CD8-positive, alpha-beta memory T cell (primary cell): ENCODE measurements around the gene FMN1. TPM values are rescaled to one million over a fixed set of nuclear protein-coding genes. Genes with fewer than 3 reads are reported as not detected.

Source experiments
- CTCF ChIA-PET: fragments of 350-600 bp; sonication (Branson Sonifier 250); formaldehyde crosslinking; loops from one replicate; lab custom pipeline; 2021; ENCODE audit warnings: antibody characterized with exemption; lab: Charles Lee
- POLR2A ChIA-PET: fragments of 350-600 bp; sonication (Branson Sonifier 250); formaldehyde crosslinking; loops from one replicate; lab custom pipeline; 2021; ENCODE audit warnings: antibody characterized with exemption; lab: Charles Lee
- DNase-seq, 5 donors: peaks; one replicate each; pipeline versions ENCODE4 v3.0.0 to v3.0.0-alpha.2; 2020 to 2022; ENCODE audit warnings: mixed read lengths in 1 of 5
- H3K27ac ChIP-seq: one replicate; pipeline ENCODE4 v1.7.0; 2013; ENCODE audit warnings: low read depth, mild to moderate bottlenecking, low read length, moderate library complexity
- H3K27me3 ChIP-seq: 2 replicates; pipeline ENCODE4 v1.7.0; 2013; ENCODE audit warnings: low read length, mild to moderate bottlenecking; ENCODE audit not compliant: insufficient read depth, poor library complexity, severe bottlenecking
- H3K36me3 ChIP-seq: 2 replicates; pipeline ENCODE4 v1.7.0; 2013; ENCODE audit warnings: mild to moderate bottlenecking, low read length, moderate library complexity; ENCODE audit not compliant: insufficient read depth
- H3K4me1 ChIP-seq: 2 replicates; pipeline ENCODE4 v1.7.0; 2013; ENCODE audit warnings: mild to moderate bottlenecking, low read length, moderate library complexity; ENCODE audit not compliant: insufficient read depth
- H3K4me3 ChIP-seq: 2 replicates; pipeline ENCODE4 v1.7.0; 2013; ENCODE audit warnings: mild to moderate bottlenecking, low read length
- H3K9me3 ChIP-seq: 2 replicates; pipeline ENCODE4 v1.7.0; 2013; ENCODE audit warnings: mild to moderate bottlenecking, low read length
- H3K27ac Mint-ChIP-seq, 8 donors: one replicate each; pipeline ENCODE4 v1.8.0; 2020 to 2021; ENCODE audit warnings: mixed read lengths in 8 of 8, mild to moderate bottlenecking in 6 of 8, inconsistent platforms in 3 of 8, moderate library complexity in 3 of 8
- H3K27me3 Mint-ChIP-seq, 2 donors: one replicate each; pipeline ENCODE4 v1.8.0; 2020 to 2021; ENCODE audit warnings: mixed read lengths in 2 of 2, mild to moderate bottlenecking in 1 of 2, moderate library complexity in 1 of 2
- H3K36me3 Mint-ChIP-seq, 3 donors: one replicate each; pipeline ENCODE4 v1.8.0; 2020 to 2021; ENCODE audit warnings: mixed read lengths in 3 of 3, inconsistent platforms in 1 of 3, mild to moderate bottlenecking in 1 of 3
- H3K4me1 Mint-ChIP-seq, 3 donors: one replicate each; pipeline ENCODE4 v1.8.0; 2020 to 2021; ENCODE audit warnings: mixed read lengths in 3 of 3, inconsistent platforms in 1 of 3, mild to moderate bottlenecking in 1 of 3
- H3K4me3 Mint-ChIP-seq, 7 donors: one replicate each; pipeline ENCODE4 v1.8.0; 2020 to 2021; ENCODE audit warnings: mixed read lengths in 7 of 7, mild to moderate bottlenecking in 6 of 7, moderate library complexity in 4 of 7, inconsistent platforms in 2 of 7
- H3K9me3 Mint-ChIP-seq, 5 donors: one replicate each; pipeline ENCODE4 v1.8.0; 2020 to 2022; ENCODE audit warnings: mixed read lengths in 5 of 5, mild to moderate bottlenecking in 3 of 5, moderate library complexity in 2 of 5, inconsistent platforms in 1 of 5
- polyA plus RNA-seq: library from polyadenylated mRNA; unstranded; fragments of 300-500 nt; fragmentation: Illumina TruSeq; gene quantifications from one replicate; pipeline ENCODE4 v1.2.3, GENCODE V29; 2021
- total RNA-seq, 2 experiments: library from RNA; stranded (reverse); gene quantifications; one replicate each; pipeline ENCODE4 v1.2.3, GENCODE V29; 2021

The FMN1 gene
- total and polyA plus RNA-seq, 3 experiments from 2014 or later, result 0.09 to 0.24 (median 0.11) TPM

DNA sequence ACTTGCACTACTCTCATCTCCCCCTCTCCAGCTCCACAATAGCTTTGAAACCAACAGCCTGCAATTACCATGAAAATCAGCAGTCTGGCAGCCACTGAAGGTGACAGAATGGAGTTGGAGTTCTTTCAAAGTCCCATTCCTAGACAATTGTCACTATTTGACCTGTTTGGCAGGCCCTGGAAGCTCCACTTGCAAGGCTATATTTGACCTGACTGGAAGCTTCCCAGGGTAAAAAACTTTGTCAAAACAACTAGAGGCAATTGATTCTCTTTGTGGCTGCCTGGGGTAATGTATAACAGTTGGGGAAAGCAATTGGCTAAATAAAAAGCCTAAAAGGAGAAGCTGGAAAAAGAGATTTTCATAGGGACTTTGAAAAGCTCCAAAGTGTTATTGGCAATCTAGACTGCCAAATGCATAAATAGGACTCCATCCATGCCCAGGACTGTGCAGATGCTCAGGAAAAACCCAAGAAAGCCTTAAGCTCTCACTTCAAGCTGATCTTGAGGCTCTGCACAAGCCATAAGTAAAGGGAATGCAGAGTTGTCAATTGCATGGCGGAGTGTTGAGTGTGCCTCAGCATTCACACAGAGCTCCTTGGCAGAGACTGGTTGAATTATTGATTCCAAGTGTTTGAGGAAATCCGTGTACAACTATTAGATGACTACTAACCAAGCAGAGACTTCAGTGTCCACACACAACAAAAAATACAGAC is 458.4 kb downstream of the FMN1 start:
- Mint-ChIP-seq H3K4me3 (no peak overlapping the region), H3K9me3 (peaks cover 0 to 17% (median 2%) of the 10 kb centered on the region in 5 donors), H3K4me1 (no peaks in the 10 kb centered on the region), H3K27ac (no peak overlapping the region), H3K36me3 (no peaks in the 10 kb centered on the region), H3K27me3 (peaks cover 0 to 14% of the 10 kb centered on the region in 2 donors)
- H3K27me3 ChIP-seq, result no peaks in the 10 kb centered on the region
- H3K4me1 ChIP-seq, result no peaks in the 10 kb centered on the region
- H3K4me3 ChIP-seq, result no peak overlapping the region
- no peak for DNase-seq
- no peaks in the 10 kb centered on the region for H3K36me3 ChIP-seq
- no peak overlapping the region for H3K27ac ChIP-seq
- ChIA-PET POLR2A (no interaction called here), CTCF (interaction anchor here (0.7 to 1.4 kb wide), 2 partner anchors 12 to 200 kb away, joined by 3 read pairs; no protein-coding TSS in a partner anchor)
- H3K9me3 ChIP-seq, result no peaks in the 10 kb centered on the region

GRCh38 chr15:32733281-32733680 is 461.2 kb downstream of the FMN1 start:
- no peak overlapping the region for H3K4me3 ChIP-seq
- no peak overlapping the region for H3K27ac Mint-ChIP-seq
- H3K9me3 Mint-ChIP-seq, result peaks cover 0 to 6% (median 2%) of the 10 kb centered on the region in 5 donors
- ChIA-PET CTCF (no interaction called here), POLR2A (no interaction called here)
- no peak for DNase-seq
- no peak overlapping the region for H3K4me3 Mint-ChIP-seq
- H3K36me3 Mint-ChIP-seq, result no peaks in the 10 kb centered on the region
- no peaks in the 10 kb centered on the region for H3K4me1 Mint-ChIP-seq
- no peaks in the 10 kb centered on the region for H3K4me1 ChIP-seq
- no peaks in the 10 kb centered on the region for H3K9me3 ChIP-seq
- no peak overlapping the region for H3K27ac ChIP-seq
- peaks cover 10 to 32% of the 10 kb centered on the region in 2 donors for H3K27me3 Mint-ChIP-seq
- no peaks in the 10 kb centered on the region for H3K36me3 ChIP-seq
- H3K27me3 ChIP-seq, result no peaks in the 10 kb centered on the region

DNA sequence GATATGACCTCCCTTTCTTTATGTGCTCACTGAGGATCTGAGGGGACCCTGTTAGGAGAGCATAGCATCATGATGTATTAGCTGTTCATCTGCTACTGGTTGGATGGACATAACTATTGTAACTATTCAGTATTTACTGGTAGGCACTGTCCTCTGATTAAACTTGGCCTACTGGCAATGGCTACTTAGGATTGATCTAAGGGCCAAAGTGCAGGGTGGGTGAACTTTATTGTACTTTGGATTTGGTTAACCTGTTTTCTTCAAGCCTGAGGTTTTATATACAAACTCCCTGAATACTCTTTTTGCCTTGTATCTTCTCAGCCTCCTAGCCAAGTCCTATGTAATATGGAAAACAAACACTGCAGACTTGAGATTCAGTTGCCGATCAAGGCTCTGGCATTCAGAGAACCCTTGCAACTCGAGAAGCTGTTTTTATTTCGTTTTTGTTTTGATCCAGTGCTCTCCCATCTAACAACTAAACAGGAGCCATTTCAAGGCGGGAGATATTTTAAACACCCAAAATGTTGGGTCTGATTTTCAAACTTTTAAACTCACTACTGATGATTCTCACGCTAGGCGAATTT is 461.8 kb downstream of the FMN1 start:
- CTCF ChIA-PET, result no interaction called here
- POLR2A ChIA-PET, result no interaction called here

DNA sequence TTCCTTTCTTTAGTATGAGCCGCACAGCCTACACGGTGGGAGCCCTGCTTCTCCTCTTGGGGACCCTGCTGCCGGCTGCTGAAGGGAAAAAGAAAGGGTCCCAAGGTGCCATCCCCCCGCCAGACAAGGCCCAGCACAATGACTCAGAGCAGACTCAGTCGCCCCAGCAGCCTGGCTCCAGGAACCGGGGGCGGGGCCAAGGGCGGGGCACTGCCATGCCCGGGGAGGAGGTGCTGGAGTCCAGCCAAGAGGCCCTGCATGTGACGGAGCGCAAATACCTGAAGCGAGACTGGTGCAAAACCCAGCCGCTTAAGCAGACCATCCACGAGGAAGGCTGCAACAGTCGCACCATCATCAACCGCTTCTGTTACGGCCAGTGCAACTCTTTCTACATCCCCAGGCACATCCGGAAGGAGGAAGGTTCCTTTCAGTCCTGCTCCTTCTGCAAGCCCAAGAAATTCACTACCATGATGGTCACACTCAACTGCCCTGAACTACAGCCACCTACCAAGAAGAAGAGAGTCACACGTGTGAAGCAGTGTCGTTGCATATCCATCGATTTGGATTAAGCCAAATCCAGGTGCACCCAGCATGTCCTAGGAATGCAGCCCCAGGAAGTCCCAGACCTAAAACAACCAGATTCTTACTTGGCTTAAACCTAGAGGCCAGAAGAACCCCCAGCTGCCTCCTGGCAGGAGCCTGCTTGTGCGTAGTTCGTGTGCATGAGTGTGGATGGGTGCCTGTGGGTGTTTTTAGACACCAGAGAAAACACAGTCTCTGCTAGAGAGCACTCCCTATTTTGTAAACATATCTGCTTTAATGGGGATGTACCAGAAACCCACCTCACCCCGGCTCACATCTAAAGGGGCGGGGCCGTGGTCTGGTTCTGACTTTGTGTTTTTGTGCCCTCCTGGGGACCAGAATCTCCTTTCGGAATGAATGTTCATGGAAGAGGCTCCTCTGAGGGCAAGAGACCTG is 463.5 kb downstream of the FMN1 start:
- Mint-ChIP-seq H3K4me1 (no peaks in the 10 kb centered on the region), H3K9me3 (peaks cover 0 to 9% (median 2%) of the 10 kb centered on the region in 5 donors), H3K27me3 (peaks cover 14 to 37% of the 10 kb centered on the region in 2 donors), H3K4me3 (no peak overlapping the region), H3K36me3 (no peaks in the 10 kb centered on the region), H3K27ac (no peak overlapping the region)
- Histone ChIP-seq H3K27ac (no peak overlapping the region), H3K9me3 (no peaks in the 10 kb centered on the region), H3K4me3 (no peak overlapping the region), H3K4me1 (no peaks in the 10 kb centered on the region), H3K36me3 (no peaks in the 10 kb centered on the region), H3K27me3 (no peaks in the 10 kb centered on the region)
- no peak for DNase-seq
- POLR2A ChIA-PET, result no interaction called here
- CTCF ChIA-PET, result no interaction called here

More for the DNA sequence above, 461.8 kb downstream of the FMN1 start:
- Histone ChIP-seq H3K27ac (no peak overlapping the region), H3K4me1 (no peaks in the 10 kb centered on the region), H3K4me3 (no peak overlapping the region), H3K9me3 (no peaks in the 10 kb centered on the region), H3K27me3 (no peaks in the 10 kb centered on the region), H3K36me3 (no peaks in the 10 kb centered on the region)
- Mint-ChIP-seq H3K27ac (no peak overlapping the region), H3K4me3 (no peak overlapping the region), H3K9me3 (peaks cover 0 to 6% (median 2%) of the 10 kb centered on the region in 5 donors), H3K4me1 (no peaks in the 10 kb centered on the region), H3K36me3 (no peaks in the 10 kb centered on the region), H3K27me3 (peaks cover 10 to 32% of the 10 kb centered on the region in 2 donors)
- no peak for DNase-seq

- H3K27me3 Mint-ChIP-seq, result peaks cover 16 to 43% of the 10 kb centered on the region in 2 donors
- POLR2A ChIA-PET, result no interaction called here
- H3K36me3 Mint-ChIP-seq, result no peaks in the 10 kb centered on the region
- no peaks in the 10 kb centered on the region for H3K36me3 ChIP-seq
- CTCF ChIA-PET, result no interaction called here
- peaks cover 0 to 11% (median 4%) of the 10 kb centered on the region in 5 donors for H3K9me3 Mint-ChIP-seq
- H3K27ac Mint-ChIP-seq, result no peak overlapping the region
- H3K4me1 Mint-ChIP-seq, result no peaks in the 10 kb centered on the region
- H3K9me3 ChIP-seq, result no peaks in the 10 kb centered on the region
- no peaks in the 10 kb centered on the region for H3K4me1 ChIP-seq
- H3K27me3 ChIP-seq, result no peaks in the 10 kb centered on the region
- no peak for DNase-seq
- no peak overlapping the region for H3K27ac ChIP-seq
- H3K4me3 ChIP-seq, result no peak overlapping the region
- no peak overlapping the region for H3K4me3 Mint-ChIP-seq
These were observed 464.7 kb downstream of the FMN1 start for GRCh38 chr15:32729700-32730395.

GRCh38 chr15:32723171-32723948 is 471.2 kb downstream of the FMN1 start:
- Histone ChIP-seq H3K9me3 (no peaks in the 10 kb centered on the region), H3K4me3 (no peak overlapping the region), H3K36me3 (no peaks in the 10 kb centered on the region), H3K27me3 (peaks cover 6% of the 10 kb centered on the region), H3K4me1 (no peaks in the 10 kb centered on the region), H3K27ac (no peak overlapping the region)
- CTCF ChIA-PET, result no interaction called here
- Mint-ChIP-seq H3K27me3 (peaks cover 21 to 53% of the 10 kb centered on the region in 2 donors), H3K27ac (no peak overlapping the region), H3K9me3 (peaks cover 0 to 9% (median 2%) of the 10 kb centered on the region in 5 donors), H3K36me3 (no peaks in the 10 kb centered on the region), H3K4me3 (no peak overlapping the region), H3K4me1 (peaks cover 8 to 10% (median 9%) of the 10 kb centered on the region in 3 donors)
- DNase-seq, result no peak
- POLR2A ChIA-PET, result interaction anchor here (0.5 kb wide), 1 partner anchor 1918 kb away, joined by 4 read pairs; no protein-coding TSS in a partner anchor

GRCh38 chr15:32722136-32722535 is 472.4 kb downstream of the FMN1 start:
- H3K36me3 ChIP-seq, result no peaks in the 10 kb centered on the region
- peaks cover 6% of the 10 kb centered on the region for H3K27me3 ChIP-seq
- CTCF ChIA-PET, result no interaction called here
- H3K9me3 ChIP-seq, result no peaks in the 10 kb centered on the region
- H3K27me3 Mint-ChIP-seq, result peaks cover 22 to 52% of the 10 kb centered on the region in 2 donors
- peaks cover 0 to 8% (median 2%) of the 10 kb centered on the region in 5 donors for H3K9me3 Mint-ChIP-seq
- H3K4me3 ChIP-seq, result no peak overlapping the region
- no peak overlapping the region for H3K27ac ChIP-seq
- no peak overlapping the region for H3K27ac Mint-ChIP-seq
- H3K36me3 Mint-ChIP-seq, result no peaks in the 10 kb centered on the region
- H3K4me3 Mint-ChIP-seq, result no peak overlapping the region
- peaks cover 9 to 13% (median 11%) of the 10 kb centered on the region in 3 donors for H3K4me1 Mint-ChIP-seq
- POLR2A ChIA-PET, result no interaction called here
- no peaks in the 10 kb centered on the region for H3K4me1 ChIP-seq
- no peak for DNase-seq
